Fibroblast of villous mesenchyme (primary cell): ENCODE measurements around the gene CIDEB. TPM values are rescaled to one million over a fixed set of nuclear protein-coding genes. Genes with fewer than 3 reads are reported as not detected.
"Not testable (repeated sequence)": the region's sequence is repeated elsewhere in the genome, so short reads cannot be mapped to it uniquely, and the experiment has no call there.

ENCODE experiments used
- DNase-seq: peaks from one replicate; pipeline ENCODE4 v3.0.0-alpha.2; 2010; ENCODE audit warnings: low read depth
- H3K4me3 ChIP-seq: 2 replicates; pipeline ENCODE4 v1.5.1; 2011; ENCODE audit warnings: low read depth, mild to moderate bottlenecking, low read length
- CTCF ChIP-seq: IDR thresholded peaks from 2 replicates; pipeline ENCODE4 v1.5.1; 2012; ENCODE audit warnings: low read depth, mild to moderate bottlenecking, low read length; ENCODE audit not compliant: insufficient read depth
- total RNA-seq: library from RNA; depleted of rRNA; stranded (reverse); fragments of >200 nt; gene quantifications from 2 replicates; pipeline ENCODE4 v1.2.3, GENCODE V29; 2012

The CIDEB gene
- total RNA-seq = 1.3 and 3.0 TPM in 2 replicates

- H3K4me3 ChIP-seq = no peak within 1 kb of the TSS
- peak; percentile 96 for TF ChIP-seq CTCF
- DNase-seq = peak; percentile 54
Observed at GRCh38 chr14:24307575-24308341, at the start of gene CIDEB. Gene CIDEB (minus strand): TSS chr14:24307977. CDS start chr14:24307858, 119 bp downstream.

- H3K4me3 ChIP-seq = no peak overlapping the region
- no peak for DNase-seq
- TF ChIP-seq CTCF = no peak
Observed at GRCh38 chr14:24356208-24356607, 48.4 kb upstream of the CIDEB start.

GRCh38 chr14:24355009-24355408 lies 47.2 kb upstream of the CIDEB start:
- no peak for DNase-seq
- H3K4me3 ChIP-seq = no peak overlapping the region
- TF ChIP-seq CTCF = no peak

GRCh38 chr14:24354482-24354825 lies 46.7 kb upstream of the CIDEB start:
- H3K4me3 ChIP-seq, DNase-seq: not testable (repeated sequence)

- no peak for TF ChIP-seq CTCF
- DNase-seq = peak; percentile 80
- no peak overlapping the region for H3K4me3 ChIP-seq
Observed at GRCh38 chr14:24353559-24354481, 46.0 kb upstream of the CIDEB start.

GRCh38 chr14:24351517-24351916 lies 43.7 kb upstream of the CIDEB start:
- no peak overlapping the region for H3K4me3 ChIP-seq
- peak; percentile 35 for DNase-seq
- TF ChIP-seq CTCF = no peak

GRCh38 chr14:24349742-24350141 lies 42.0 kb upstream of the CIDEB start:
- no peak overlapping the region for H3K4me3 ChIP-seq
- TF ChIP-seq CTCF = no peak
- DNase-seq = no peak
